NT2/D1 (cell line): ENCODE measurements around the gene TPTE2.

Experiments used
- SUZ12 ChIP-seq: IDR thresholded peaks from 2 replicates; pipeline ENCODE4 v1.6.1; 2011; ENCODE audit not compliant: insufficient read length, insufficient read depth; ENCODE audit errors: extremely low read depth
- YY1 ChIP-seq: IDR thresholded peaks from 2 replicates; pipeline ENCODE4 v1.6.1; 2011; ENCODE audit not compliant: insufficient read length, insufficient read depth
- ZNF274 ChIP-seq: IDR thresholded peaks from 2 replicates; pipeline ENCODE4 v1.6.1; 2011; ENCODE audit warnings: mild to moderate bottlenecking, low read depth, low read length

DNA sequence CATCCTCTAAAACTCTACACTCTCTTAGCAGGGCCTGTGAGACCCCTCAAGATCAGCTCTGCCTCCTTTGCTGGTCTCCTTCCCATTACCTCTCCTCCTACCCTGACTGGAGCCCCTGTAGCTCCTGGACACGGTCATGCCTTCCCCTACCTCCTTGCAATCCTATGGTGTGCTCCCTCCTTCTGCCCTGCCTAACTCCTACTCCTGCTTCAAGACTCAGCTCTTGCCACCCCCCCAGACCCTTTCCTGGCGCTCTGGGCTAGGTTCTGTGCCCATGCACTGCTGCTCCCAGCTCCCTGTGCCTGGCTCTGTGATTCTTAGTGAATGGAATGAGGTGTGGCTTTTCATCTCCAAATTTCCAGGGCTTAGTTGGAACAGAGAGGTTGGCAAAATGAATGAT, 28.0 kb upstream of the TPTE2 start:
- TF ChIP-seq YY1 = no peak
- no peak for TF ChIP-seq ZNF274
- no peak for TF ChIP-seq SUZ12
